HG02571 (cell line): ENCODE measurements around the gene TNFRSF14.

Source experiments
- ATAC-seq: cut with Tn5 transposase; IDR thresholded peaks from one replicate; pipeline ENCODE4 v1.9.1; 2021; ENCODE audit warnings: mild to moderate bottlenecking, moderate library complexity; ENCODE audit not compliant: unreplicated experiment

The TNFRSF14 gene

GRCh38 chr1:2611621-2612437 is 55.7 kb downstream of the TNFRSF14 start:
- no peak for ATAC-seq

- ATAC-seq, result no peak
Measured at GRCh38 chr1:2612591-2613365, 56.6 kb downstream of the TNFRSF14 start.
